ENCODE measurements around the gene OVOL1. TPM values are rescaled to one million over a fixed set of nuclear protein-coding genes. Genes with fewer than 3 reads are reported as not detected.

The OVOL1 gene
- polyA plus RNA-seq, 1 donor = not detected

- DNase-seq (ENCODE audit: low read depth) = no peak
Measured at GRCh38 chr11:65791719-65792213, 4.9 kb downstream of the OVOL1 start.

- DNase-seq (ENCODE audit: low read depth) = no peak
Measured at GRCh38 chr11:65792456-65792855, 5.6 kb downstream of the OVOL1 start.

- DNase-seq (ENCODE audit: low read depth) = no peak
Measured at GRCh38 chr11:65793144-65793581, 6.3 kb downstream of the OVOL1 start.

- no peak for DNase-seq (ENCODE audit: low read depth)
Measured at GRCh38 chr11:65793625-65794400, 7.0 kb downstream of the OVOL1 start.

- DNase-seq (ENCODE audit: low read depth) = no peak
Measured at GRCh38 chr11:65794570-65795510, 8.0 kb downstream of the OVOL1 start.

GRCh38 chr11:65796726-65797601, 10.1 kb downstream of the OVOL1 start:
- DNase-seq (ENCODE audit: low read depth) = no peak

- DNase-seq (ENCODE audit: low read depth) = no peak
Measured at GRCh38 chr11:65797711-65798110, 10.8 kb downstream of the OVOL1 start.

- DNase-seq (ENCODE audit: low read depth) = no peak
Measured at GRCh38 chr11:65798882-65799281, 12.0 kb downstream of the OVOL1 start.

GRCh38 chr11:65801153-65801987, 14.5 kb downstream of the OVOL1 start:
- no peak for DNase-seq (ENCODE audit: low read depth)

GRCh38 chr11:65802841-65803240, 16.0 kb downstream of the OVOL1 start:
- no peak for DNase-seq (ENCODE audit: low read depth)

GRCh38 chr11:65803797-65804492, 17.1 kb downstream of the OVOL1 start:
- no peak for DNase-seq (ENCODE audit: low read depth)

GRCh38 chr11:65806979-65807378, 20.1 kb downstream of the OVOL1 start:
- no peak for DNase-seq (ENCODE audit: low read depth)

GRCh38 chr11:65808744-65809341, 22.0 kb downstream of the OVOL1 start:
- DNase-seq (ENCODE audit: low read depth) = no peak

- no peak for DNase-seq (ENCODE audit: low read depth)
Measured at GRCh38 chr11:65809496-65809895, 22.6 kb downstream of the OVOL1 start.

- no peak for DNase-seq (ENCODE audit: low read depth)
Measured at GRCh38 chr11:65810046-65810868, 23.4 kb downstream of the OVOL1 start.

GRCh38 chr11:65811764-65812475, 25.1 kb downstream of the OVOL1 start:
- no peak for DNase-seq (ENCODE audit: low read depth)

GRCh38 chr11:65814131-65814985, 27.5 kb downstream of the OVOL1 start:
- DNase-seq (ENCODE audit: low read depth) = no peak
